Retinal pigment epithelial cell (primary cell): ENCODE data around the gene COL19A1.

Experiments used
- DNase-seq: peaks from one replicate; pipeline ENCODE4 v3.0.0-alpha.2; 2010; ENCODE audit warnings: low read depth
- H3K4me3 ChIP-seq: 2 replicates; pipeline ENCODE4 v1.5.1; 2011; ENCODE audit warnings: mild to moderate bottlenecking, low read length, control low read depth, moderate library complexity
- TF ChIP-seq, protein P1 (sequence below): conservative IDR thresholded peaks from 2 replicates; pipeline ENCODE4 v1.5.1; 2011; ENCODE audit warnings: low read depth, low read length, control low read depth, inconsistent platforms

Gene COL19A1

DNA sequence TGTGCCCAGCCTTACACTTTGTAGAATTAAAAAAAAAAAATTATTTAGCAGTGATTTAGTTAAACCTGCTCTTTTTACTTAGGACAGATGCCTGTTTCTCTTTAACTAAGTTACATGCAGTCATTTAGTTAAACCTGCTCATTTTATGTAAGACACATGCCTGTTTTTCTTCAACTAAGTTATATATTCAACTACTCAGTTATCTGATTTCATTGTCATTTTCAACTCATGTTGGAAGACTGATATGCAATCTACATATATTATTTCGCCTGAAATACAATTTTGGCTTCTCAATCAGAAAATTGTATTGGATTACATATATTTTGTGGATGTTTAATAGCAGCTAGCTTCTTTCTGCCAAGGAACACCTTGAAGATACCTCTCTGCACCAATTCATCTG, 171.1 kb downstream of the COL19A1 start:
- H3K4me3 ChIP-seq: no peak overlapping the region
- TF ChIP-seq, protein P1, sequence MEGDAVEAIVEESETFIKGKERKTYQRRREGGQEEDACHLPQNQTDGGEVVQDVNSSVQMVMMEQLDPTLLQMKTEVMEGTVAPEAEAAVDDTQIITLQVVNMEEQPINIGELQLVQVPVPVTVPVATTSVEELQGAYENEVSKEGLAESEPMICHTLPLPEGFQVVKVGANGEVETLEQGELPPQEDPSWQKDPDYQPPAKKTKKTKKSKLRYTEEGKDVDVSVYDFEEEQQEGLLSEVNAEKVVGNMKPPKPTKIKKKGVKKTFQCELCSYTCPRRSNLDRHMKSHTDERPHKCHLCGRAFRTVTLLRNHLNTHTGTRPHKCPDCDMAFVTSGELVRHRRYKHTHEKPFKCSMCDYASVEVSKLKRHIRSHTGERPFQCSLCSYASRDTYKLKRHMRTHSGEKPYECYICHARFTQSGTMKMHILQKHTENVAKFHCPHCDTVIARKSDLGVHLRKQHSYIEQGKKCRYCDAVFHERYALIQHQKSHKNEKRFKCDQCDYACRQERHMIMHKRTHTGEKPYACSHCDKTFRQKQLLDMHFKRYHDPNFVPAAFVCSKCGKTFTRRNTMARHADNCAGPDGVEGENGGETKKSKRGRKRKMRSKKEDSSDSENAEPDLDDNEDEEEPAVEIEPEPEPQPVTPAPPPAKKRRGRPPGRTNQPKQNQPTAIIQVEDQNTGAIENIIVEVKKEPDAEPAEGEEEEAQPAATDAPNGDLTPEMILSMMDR: no peak
- no peak for DNase-seq

DNA sequence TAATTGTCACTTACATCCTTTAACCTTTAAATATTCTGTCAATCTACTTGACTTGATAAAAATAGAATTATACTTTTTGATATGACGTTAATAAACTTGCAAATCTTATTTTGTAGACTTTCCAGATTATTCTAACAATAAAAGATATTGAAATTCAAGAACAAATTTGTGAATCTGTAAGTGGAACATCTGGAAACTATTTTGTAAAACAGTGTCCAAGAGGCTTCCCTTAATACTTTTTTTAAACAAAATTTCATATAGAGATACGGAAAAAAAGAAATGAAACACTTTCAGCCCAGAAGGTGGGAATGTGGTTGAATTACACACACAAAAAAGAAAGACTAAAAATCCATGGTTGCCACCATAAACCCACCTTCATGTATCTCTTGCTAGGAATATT, 174.4 kb downstream of the COL19A1 start:
- TF ChIP-seq, protein P1: no peak
- no peak overlapping the region for H3K4me3 ChIP-seq
- DNase-seq: no peak

DNA sequence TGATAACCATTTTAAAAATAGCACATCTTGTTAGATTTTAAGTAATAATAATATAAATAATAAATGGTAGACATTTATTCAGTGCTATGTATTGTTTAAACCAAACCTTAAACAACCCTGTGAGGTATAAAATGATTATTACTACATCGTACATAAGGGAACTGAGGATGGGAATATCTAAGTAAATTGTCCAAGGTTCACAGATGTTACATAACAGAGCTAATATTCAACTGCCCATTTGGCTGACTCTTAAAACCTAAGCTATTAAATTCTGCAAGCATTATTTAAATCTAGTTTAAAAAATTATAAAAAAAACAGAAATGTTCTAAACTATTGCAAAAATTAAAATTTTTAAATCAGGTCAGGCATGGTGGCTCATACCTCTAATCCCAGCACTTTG, 175.1 kb downstream of the COL19A1 start:
- H3K4me3 ChIP-seq: no peak overlapping the region
- no peak for DNase-seq
- TF ChIP-seq, protein P1: no peak

DNA sequence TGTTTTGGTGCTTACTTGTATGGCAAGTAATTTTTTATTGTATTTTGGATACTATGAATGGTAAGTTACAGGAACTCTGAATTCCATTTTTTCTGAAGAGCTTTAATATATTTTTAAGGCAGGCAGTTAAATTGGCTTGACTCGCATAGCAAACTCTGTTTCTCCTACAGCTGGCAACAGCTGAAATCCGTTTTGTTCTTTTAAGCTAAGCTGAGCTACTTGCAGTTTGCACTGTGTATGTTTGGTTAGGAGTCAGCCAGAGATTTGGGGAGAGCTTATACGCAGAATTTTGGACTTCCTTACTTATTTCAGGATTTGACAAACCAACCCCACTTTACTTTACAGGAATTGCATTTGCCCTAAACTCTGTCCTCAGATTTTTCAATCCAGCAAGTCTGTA, 179.1 kb downstream of the COL19A1 start:
- no peak overlapping the region for H3K4me3 ChIP-seq
- TF ChIP-seq, protein P1: no peak
- DNase-seq: no peak

DNA sequence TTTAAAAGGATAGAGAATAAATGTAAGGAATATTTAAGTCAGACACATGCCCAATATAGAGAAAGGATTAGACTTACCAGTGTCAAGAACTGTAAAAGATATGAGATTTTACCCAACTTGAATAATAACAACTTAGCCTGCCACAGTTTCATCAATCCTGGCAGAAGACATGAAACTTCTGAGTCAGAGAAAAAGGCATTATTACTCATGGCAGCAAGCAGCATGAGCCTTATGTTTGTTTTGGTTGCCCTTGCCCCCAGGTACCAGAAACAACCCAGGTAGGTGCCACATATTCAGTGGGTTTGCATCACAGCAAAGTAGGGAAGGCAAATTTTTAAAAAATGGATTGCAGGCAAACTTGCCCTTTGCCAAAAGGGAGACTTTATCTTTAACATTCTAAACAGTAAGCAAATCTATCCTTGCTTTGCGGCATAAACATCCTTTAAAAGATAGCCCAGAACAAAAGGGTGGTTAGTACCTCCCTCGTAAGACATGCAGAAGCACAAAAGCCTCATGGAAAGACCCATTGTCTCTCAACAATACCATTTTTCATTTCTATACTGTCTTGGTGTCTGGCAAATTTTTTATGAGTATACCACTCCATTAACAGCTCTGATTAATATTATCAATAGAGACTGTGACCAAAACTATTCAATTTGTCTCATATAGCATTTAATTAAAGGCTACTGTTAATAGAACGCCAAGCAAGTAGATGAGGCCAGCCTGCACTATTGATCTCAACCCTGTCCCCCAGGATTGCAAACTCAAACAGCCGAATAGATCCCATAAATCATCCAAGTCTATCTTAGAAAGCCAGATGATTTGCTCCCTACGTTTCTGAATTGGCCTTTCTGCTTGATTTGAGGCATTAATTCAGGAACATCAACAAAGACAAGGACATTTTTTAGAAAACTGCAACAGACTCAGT, 185.1 kb downstream of the COL19A1 start:
- H3K4me3 ChIP-seq: no peak overlapping the region
- no peak for DNase-seq
- TF ChIP-seq, protein P1: no peak

DNA sequence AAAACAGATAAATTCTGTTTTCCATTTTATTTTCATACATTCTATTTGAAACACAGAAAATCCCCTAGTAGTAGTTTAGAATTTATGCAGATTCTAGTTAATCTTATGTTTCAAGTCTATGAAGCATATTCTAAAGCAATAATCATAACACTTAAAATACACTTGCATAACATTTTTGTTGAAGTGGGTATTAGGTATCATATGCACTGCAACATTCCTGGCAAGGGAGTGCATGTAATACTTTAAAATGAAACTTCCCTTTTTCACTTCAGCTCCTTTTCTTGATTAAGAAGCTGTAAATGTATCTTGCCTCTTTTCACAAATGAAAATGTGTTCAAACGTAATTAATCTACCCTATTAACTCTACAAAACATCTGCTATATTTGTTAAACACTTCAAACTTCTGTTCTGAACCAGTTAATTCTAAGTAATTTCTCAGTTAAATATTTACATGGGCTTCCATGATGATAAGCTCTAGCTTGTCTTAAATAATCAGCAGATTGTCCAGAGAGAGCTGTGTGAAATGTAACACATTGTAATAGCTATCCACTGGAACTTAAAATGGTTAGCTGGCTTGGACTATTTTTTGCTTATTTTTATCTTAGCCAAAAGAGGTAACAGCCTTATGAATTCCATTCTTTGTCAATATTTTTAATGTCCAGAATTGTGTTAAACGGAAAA, 192.8 kb downstream of the COL19A1 start:
- no peak overlapping the region for H3K4me3 ChIP-seq
- DNase-seq: peak; percentile 2
- TF ChIP-seq, protein P1: no peak

DNA sequence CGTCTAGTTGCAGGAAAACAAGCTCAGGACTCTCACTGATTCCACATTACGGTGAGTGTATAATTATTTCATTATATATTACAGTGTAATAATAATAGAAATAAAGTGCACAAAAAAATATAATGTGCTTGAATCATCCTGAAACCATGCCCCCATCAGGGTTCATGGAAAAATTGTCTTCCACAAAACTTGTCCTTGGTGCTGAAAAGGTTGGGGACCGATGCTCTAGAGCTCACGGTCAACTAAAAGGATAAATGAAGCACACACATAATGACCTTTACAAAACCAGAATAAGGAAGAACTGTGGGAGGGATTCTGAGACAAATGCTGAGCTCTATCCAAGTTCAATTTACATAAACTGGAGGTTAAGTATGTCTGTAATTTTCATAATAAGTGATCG, 194.3 kb downstream of the COL19A1 start:
- TF ChIP-seq, protein P1: no peak
- DNase-seq: no peak
- no peak overlapping the region for H3K4me3 ChIP-seq
